Gastrocnemius medialis (tissue), 4 donors: Measurements from ENCODE around the gene ULBP2. TPM values are rescaled to one million over a fixed set of nuclear protein-coding genes. Genes with fewer than 3 reads are reported as not detected.
"Not testable (repeated sequence)": the region's sequence is repeated elsewhere in the genome, so short reads cannot be mapped to it uniquely, and the experiment has no call there.

Experiments
- ATAC-seq, 2 donors: fragments of 150-250 bp; one replicate each; pipeline ENCODE4 v1.9.1; 2016
- DNase-seq, 2 donors: peaks; one replicate each; pipeline ENCODE4 v3.0.0-alpha.2; 2019
- H3K27ac ChIP-seq, 4 donors: fragments of 200-600 bp; sonication (generic); 1 replicate in 1 of 4; 2 replicates in 3 of 4; pipeline ENCODE4 v1.5.1; 2016 to 2018; ENCODE audit warnings: mild to moderate bottlenecking in 2 of 4, moderate library complexity in 1 of 4
- H3K27me3 ChIP-seq, 3 donors: fragments of 200-600 bp; sonication (generic) in 2 of 3; 1 replicate in 1 of 3; 2 replicates in 2 of 3; pipeline versions ENCODE4 v1.5.1 to v1.6.0; 2016 to 2019; ENCODE audit warnings: mild to moderate bottlenecking in 1 of 3, moderate library complexity in 1 of 3
- H3K36me3 ChIP-seq, 2 donors: fragments of 200-600 bp; sonication (generic) in 1 of 2; one replicate each; pipeline ENCODE4 v1.5.1; 2017 to 2018
- H3K4me1 ChIP-seq, 2 donors: fragments of 200-600 bp; sonication (generic) in 1 of 2; one replicate each; pipeline ENCODE4 v1.5.1; 2016 to 2017; ENCODE audit warnings: mild to moderate bottlenecking in 2 of 2
- H3K4me3 ChIP-seq, 4 donors: fragments of 200-600 bp; sonication (generic) in 3 of 4; 1 replicate in 1 of 4; 2 replicates in 3 of 4; pipeline ENCODE4 v1.5.1; 2016 to 2019; ENCODE audit warnings: mild to moderate bottlenecking in 2 of 4
- H3K9me3 ChIP-seq, 3 donors: fragments of 200-600 bp; sonication (generic) in 2 of 3; 1 replicate in 1 of 3; 2 replicates in 2 of 3; pipeline ENCODE4 v1.5.1; 2016 to 2019
- CTCF ChIP-seq, 5 experiments: fragments of 450-650 bp in 3 of 5; fragments of 200-600 bp in 2 of 5; sonication (generic) in 2 of 5; IDR thresholded peaks in 4 of 5; conservative IDR thresholded peaks in 1 of 5; 1 replicate in 4 of 5; 2 replicates in 1 of 5; pipeline ENCODE4 v1.5.1; 2016 to 2019; ENCODE audit warnings: antibody characterized with exemption in 5 of 5, mild to moderate bottlenecking in 3 of 5, moderate library complexity in 3 of 5
- POLR2A ChIP-seq, 2 donors: fragments of 450-650 bp; IDR thresholded peaks; one replicate each; pipeline ENCODE4 v1.6.1; 2017; ENCODE audit warnings: antibody characterized with exemption in 2 of 2, mild to moderate bottlenecking in 2 of 2, moderate library complexity in 2 of 2
- in situ Hi-C, 4 donors: fragments of 200-750 bp; cut with MboI; loops; one replicate each; pipeline versions ENCODE4 v1.15.0 to v1.8.0; 2017; ENCODE audit warnings: low sequenced_read_pairs in 4 of 4
- intact Hi-C: fragments of 100-400 bp; cut with DNase I; formaldehyde crosslinking; loops from one replicate; pipeline ENCODE4 v1.15.1; 2023; ENCODE audit warnings: low total_unique reads
- total RNA-seq, 4 donors: library from RNA; depleted of rRNA; stranded (reverse); fragments of >200 nt; gene quantifications; one replicate each; pipeline versions ENCODE4 v1.1.0 to v1.2.3, GENCODE V29; 2016

Gene ULBP2
- total RNA-seq, 4 donors from 2014 or later = 0.44 to 0.49 TPM; not detected in 2

DNA sequence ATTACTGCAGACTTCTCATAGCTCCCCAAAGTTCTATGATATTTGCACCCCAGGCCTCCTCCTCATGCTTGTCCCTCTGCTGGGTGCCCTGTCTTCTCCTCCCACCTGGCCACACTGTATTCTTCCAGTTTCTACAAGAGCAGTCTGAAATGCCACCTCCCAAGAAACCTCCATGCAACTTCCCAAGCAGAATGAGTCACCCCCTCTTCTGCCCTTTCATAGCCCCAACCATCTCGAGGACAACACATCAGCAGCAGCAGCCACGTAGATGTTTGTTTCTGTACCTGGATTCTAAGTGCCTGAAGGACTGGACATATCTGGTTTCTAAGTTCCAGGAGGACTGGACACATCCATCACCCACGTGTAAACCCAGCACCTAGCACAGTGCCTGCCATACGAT lies 6.6 kb upstream of the ULBP2 start:
- ATAC-seq = no peak
- in situ Hi-C loops = loop anchor here in 1 of 4 donors (5.0 kb wide), 1 partner anchor 82 kb away; no protein-coding TSS in a partner anchor

GRCh38 chr6:149935668-149936067 lies 6.1 kb upstream of the ULBP2 start:
- Histone ChIP-seq H3K4me3 (no peak overlapping the region), H3K36me3 (no peaks in the 10 kb centered on the region), H3K27me3 (peaks cover 42 to 67% (median 62%) of the 10 kb centered on the region in 3 donors), H3K27ac (no peak overlapping the region), H3K9me3 (no peaks in the 10 kb centered on the region), H3K4me1 (peaks cover 10 to 12% of the 10 kb centered on the region in 2 donors)
- ATAC-seq (no peak), DNase-seq (no peak)
- in situ Hi-C loops = loop anchor here in 1 of 4 donors (5.0 kb wide), 1 partner anchor 82 kb away; no protein-coding TSS in a partner anchor
- intact Hi-C loops = no loop called here
- TF ChIP-seq POLR2A (IDR thresholded peaks at IDR 0.05) (no peak), CTCF (IDR thresholded peaks at IDR 0.05 in 4 of 5, conservative IDR thresholded peaks at IDR 0.05 in 1 of 5) (no peak)

More for the DNA sequence above, 6.6 kb upstream of the ULBP2 start:
- Histone ChIP-seq H3K9me3 (no peaks in the 10 kb centered on the region), H3K4me3 (no peak overlapping the region), H3K27ac (no peak overlapping the region), H3K27me3 (peaks cover 38 to 64% (median 58%) of the 10 kb centered on the region in 3 donors), H3K36me3 (no peaks in the 10 kb centered on the region), H3K4me1 (peaks cover 10 to 12% of the 10 kb centered on the region in 2 donors)
- TF ChIP-seq CTCF (IDR thresholded peaks at IDR 0.05 in 4 of 5, conservative IDR thresholded peaks at IDR 0.05 in 1 of 5) = no peak
- TF ChIP-seq POLR2A (IDR thresholded peaks at IDR 0.05) = no peak
- DNase-seq = no peak
- intact Hi-C loops = no loop called here

DNA sequence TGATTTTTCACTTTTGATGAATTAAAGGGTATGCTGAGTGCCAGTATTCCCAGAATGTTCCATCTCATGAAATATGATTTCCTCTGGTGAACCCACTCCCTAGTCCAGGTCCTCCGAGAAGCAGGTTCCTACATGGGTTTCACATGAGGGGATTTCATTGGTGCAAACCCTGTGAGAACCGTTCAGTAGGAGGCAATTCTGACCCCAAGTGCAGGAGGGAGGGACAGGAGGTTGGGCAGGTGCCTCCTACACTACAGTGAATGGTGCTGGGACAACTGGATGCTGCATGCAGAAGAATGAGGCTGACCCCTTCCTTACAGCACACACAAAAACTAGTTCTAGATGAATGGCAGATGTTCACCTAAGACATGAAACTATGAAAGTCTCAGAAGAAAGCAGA lies 5.1 kb upstream of the ULBP2 start:
- ATAC-seq = no peak
- no peak for DNase-seq
- TF ChIP-seq CTCF (IDR thresholded peaks at IDR 0.05 in 4 of 5, conservative IDR thresholded peaks at IDR 0.05 in 1 of 5) = no peak
- TF ChIP-seq POLR2A (IDR thresholded peaks at IDR 0.05) = no peak
- Histone ChIP-seq H3K27me3 (peaks cover 48 to 73% (median 72%) of the 10 kb centered on the region in 3 donors), H3K4me3 (no peak overlapping the region), H3K4me1 (peaks cover 12 to 18% of the 10 kb centered on the region in 2 donors), H3K27ac (no peak overlapping the region), H3K36me3 (no peaks in the 10 kb centered on the region), H3K9me3 (no peaks in the 10 kb centered on the region)
- intact Hi-C loops (no loop called here), in situ Hi-C loops (loop anchor here in 1 of 4 donors (5.0 kb wide), 1 partner anchor 81 kb away; no protein-coding TSS in a partner anchor)

- peak overlapping the region; percentile 52 to 73 (median 56) for H3K4me3 ChIP-seq
- ATAC-seq, H3K9me3 ChIP-seq, DNase-seq, H3K36me3 ChIP-seq, intact Hi-C loops, H3K27ac ChIP-seq: not testable (repeated sequence)
- peaks cover 12 to 26% of the 10 kb centered on the region in 2 donors for H3K4me1 ChIP-seq
- in situ Hi-C loops = loop anchor here in 1 of 4 donors (5.0 kb wide), 1 partner anchor 79 kb away; no protein-coding TSS in a partner anchor
- H3K27me3 ChIP-seq = peaks cover 48 to 80% (median 70%) of the 10 kb centered on the region in 3 donors
These were observed 3.7 kb upstream of the ULBP2 start for GRCh38 chr6:149938013-149938570.

GRCh38 chr6:149938571-149939355 lies 3.1 kb upstream of the ULBP2 start:
- in situ Hi-C loops = loop anchor here in 1 of 4 donors (5.0 kb wide), 1 partner anchor 79 kb away; no protein-coding TSS in a partner anchor
- peak overlapping the region; percentile 52 to 73 (median 56) for H3K4me3 ChIP-seq
- H3K27me3 ChIP-seq = peaks cover 48 to 80% (median 66%) of the 10 kb centered on the region in 3 donors
- H3K27ac ChIP-seq = no peak overlapping the region
- DNase-seq (no peak), ATAC-seq (no peak)
- TF ChIP-seq CTCF (IDR thresholded peaks at IDR 0.05 in 4 of 5, conservative IDR thresholded peaks at IDR 0.05 in 1 of 5) = no peak
- TF ChIP-seq POLR2A (IDR thresholded peaks at IDR 0.05) = no peak
- intact Hi-C loops = no loop called here
- H3K36me3 ChIP-seq = no peaks in the 10 kb centered on the region
- peaks cover 12 to 26% of the 10 kb centered on the region in 2 donors for H3K4me1 ChIP-seq
- no peaks in the 10 kb centered on the region for H3K9me3 ChIP-seq
